CD4-positive, alpha-beta memory T cell (primary cell): ENCODE measurements around the gene EIF4G1. TPM values are rescaled to one million over a fixed set of nuclear protein-coding genes. Genes with fewer than 3 reads are reported as not detected.

Experiments used
- CTCF ChIA-PET: fragments of 350-600 bp; sonication (Branson Sonifier 250); formaldehyde crosslinking; loops from one replicate; lab custom pipeline; 2021; ENCODE audit warnings: inconsistent platforms; ENCODE audit not compliant: partially characterized antibody; lab: Charles Lee
- POLR2A ChIA-PET: fragments of 350-600 bp; sonication (Branson Sonifier 250); formaldehyde crosslinking; loops from one replicate; lab custom pipeline; 2021; ENCODE audit not compliant: partially characterized antibody; lab: Charles Lee
- DNase-seq, 5 donors: peaks; one replicate each; pipeline versions ENCODE4 v3.0.0 to v3.0.0-alpha.2; 2020 to 2022; ENCODE audit warnings: mixed read lengths in 1 of 5
- H3K27ac ChIP-seq: one replicate; pipeline ENCODE4 v1.7.0; 2013; ENCODE audit warnings: low read depth, low read length
- H3K27me3 ChIP-seq: 2 replicates; pipeline ENCODE4 v1.7.0; 2013; ENCODE audit warnings: mild to moderate bottlenecking, low read length, moderate library complexity; ENCODE audit not compliant: insufficient read depth
- H3K36me3 ChIP-seq: 2 replicates; pipeline ENCODE4 v1.7.0; 2013; ENCODE audit warnings: mild to moderate bottlenecking, low read length, moderate library complexity; ENCODE audit not compliant: insufficient read depth
- H3K4me1 ChIP-seq: 2 replicates; pipeline ENCODE4 v1.7.0; 2013; ENCODE audit warnings: mild to moderate bottlenecking, low read length, moderate library complexity; ENCODE audit not compliant: insufficient read depth
- H3K4me3 ChIP-seq, 2 donors: one replicate each; pipeline ENCODE4 v1.7.0; 2013; ENCODE audit warnings: low read length in 2 of 2, mild to moderate bottlenecking in 1 of 2
- H3K9me3 ChIP-seq, 2 donors: one replicate each; pipeline ENCODE4 v1.7.0; 2013; ENCODE audit warnings: low read length in 2 of 2, control low read depth in 1 of 2; ENCODE audit not compliant: control insufficient read depth in 1 of 2
- H3K27ac Mint-ChIP-seq, 7 donors: one replicate each; pipeline ENCODE4 v1.8.0; 2020 to 2021; ENCODE audit warnings: mixed read lengths in 7 of 7, mild to moderate bottlenecking in 6 of 7, inconsistent platforms in 3 of 7, moderate library complexity in 3 of 7
- H3K27me3 Mint-ChIP-seq, 2 donors: one replicate each; pipeline ENCODE4 v1.8.0; 2020 to 2021; ENCODE audit warnings: mixed read lengths in 2 of 2
- H3K36me3 Mint-ChIP-seq, 2 donors: one replicate each; pipeline ENCODE4 v1.8.0; 2020 to 2021; ENCODE audit warnings: mixed read lengths in 2 of 2, inconsistent platforms in 1 of 2, mild to moderate bottlenecking in 1 of 2
- H3K4me1 Mint-ChIP-seq, 4 donors: one replicate each; pipeline ENCODE4 v1.8.0; 2020 to 2021; ENCODE audit warnings: mixed read lengths in 4 of 4, mild to moderate bottlenecking in 1 of 4
- H3K4me3 Mint-ChIP-seq, 8 donors: one replicate each; pipeline ENCODE4 v1.8.0; 2020 to 2021; ENCODE audit warnings: mixed read lengths in 8 of 8, mild to moderate bottlenecking in 7 of 8, moderate library complexity in 6 of 8, inconsistent platforms in 3 of 8
- H3K9me3 Mint-ChIP-seq, 8 donors: one replicate each; pipeline ENCODE4 v1.8.0; 2020 to 2021; ENCODE audit warnings: mixed read lengths in 8 of 8, mild to moderate bottlenecking in 5 of 8, inconsistent platforms in 3 of 8, moderate library complexity in 1 of 8
- intact Hi-C: fragments of 100-400 bp; cut with micrococcal nuclease; formaldehyde crosslinking; loops from one replicate; pipeline ENCODE4 v1.15.1; 2023
- polyA plus RNA-seq, 2 donors: library from polyadenylated mRNA; unstranded; fragments of 300-500 nt; fragmentation: Illumina TruSeq; gene quantifications; one replicate each; pipeline ENCODE4 v1.2.3, GENCODE V29; 2021
- total RNA-seq, 2 experiments: library from RNA; stranded (reverse); gene quantifications; one replicate each; pipeline ENCODE4 v1.2.3, GENCODE V29; 2021

EIF4G1 gene
- total and polyA plus RNA-seq, 4 experiments from 2014 or later = 3.6 to 246 (median 144) TPM

DNA sequence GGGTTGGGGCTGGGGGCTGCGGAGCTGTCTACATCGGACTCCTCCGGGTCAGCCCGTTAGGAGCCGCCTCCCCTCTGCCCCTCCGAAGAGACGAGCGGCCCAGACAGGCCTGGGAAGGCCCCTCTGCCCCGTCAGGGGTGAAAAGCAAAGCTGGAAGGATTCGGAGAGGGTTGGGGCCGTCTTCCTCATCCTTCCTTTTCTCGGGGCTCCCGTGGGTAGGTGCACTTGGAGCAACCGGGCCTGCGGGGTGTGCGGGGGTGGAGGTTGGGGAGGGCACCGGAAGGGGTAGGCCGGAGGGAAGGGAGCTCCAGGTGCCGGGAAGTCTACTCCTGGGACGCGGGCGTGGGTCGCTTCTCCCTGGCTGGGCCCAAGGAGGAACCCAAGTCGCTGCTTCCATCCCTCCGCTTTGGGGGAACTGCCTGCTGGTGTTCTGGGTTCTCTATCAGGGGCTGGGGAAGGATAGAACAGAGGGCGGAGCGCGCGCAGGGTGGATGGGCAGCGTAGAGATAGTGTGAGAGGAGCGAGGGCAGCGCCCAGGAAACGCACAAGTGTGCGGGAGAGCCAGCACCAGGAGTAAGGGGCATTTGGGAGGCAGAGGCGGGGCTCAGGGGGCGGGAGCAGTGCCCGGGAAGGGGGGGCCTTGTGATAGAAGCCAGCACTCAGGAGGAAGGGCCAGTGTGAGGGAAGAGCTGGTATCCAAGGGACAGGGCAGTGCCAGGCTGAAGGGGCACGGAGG lies 47.7 kb downstream of the EIF4G1 start:
- intact Hi-C loops = loop anchor here (2.0 to 5.0 kb wide), 5 partner anchors 47 to 450 kb away; partner anchors contain the start of genes ABCF3, ALG3, EEF1AKMT4 and EIF4G1
- peak overlapping the region; percentile 75 for H3K27ac ChIP-seq
- peak overlapping the region; percentile 77 to 99 (median 94) for H3K27ac Mint-ChIP-seq
- peak overlapping the region; percentile 81 to 92 for H3K4me3 ChIP-seq
- no peaks in the 10 kb centered on the region for H3K27me3 Mint-ChIP-seq
- ChIA-PET CTCF (interaction anchor here (1.2 to 5.6 kb wide), 6 partner anchors 9 to 199 kb away, joined by 3 to 29 read pairs (median 4); partner anchors contain the start of genes EEF1AKMT4 and EPHB3), POLR2A (interaction anchor here (0.5 to 2.3 kb wide), 17 partner anchors 8 to 228 kb away, joined by 3 to 10 read pairs (median 4); partner anchors contain the start of genes ABCF3, AP2M1, EEF1AKMT4 and EIF2B5)
- peak overlapping the region; percentile 90 to 99 (median 96) for H3K4me3 Mint-ChIP-seq
- DNase-seq = peak; percentile 22 to 61 (median 32)
- H3K4me1 Mint-ChIP-seq = peaks cover 16 to 39% (median 26%) of the 10 kb centered on the region in 4 donors
- peaks cover 12 to 29% of the 10 kb centered on the region in 2 donors for H3K36me3 Mint-ChIP-seq
- H3K27me3 ChIP-seq = no peaks in the 10 kb centered on the region
- peaks cover 9% of the 10 kb centered on the region for H3K36me3 ChIP-seq
- H3K9me3 Mint-ChIP-seq = peaks cover 0 to 2% (median 0%) of the 10 kb centered on the region in 8 donors
- H3K4me1 ChIP-seq = peaks cover 22% of the 10 kb centered on the region
- no peaks in the 10 kb centered on the region for H3K9me3 ChIP-seq

DNA sequence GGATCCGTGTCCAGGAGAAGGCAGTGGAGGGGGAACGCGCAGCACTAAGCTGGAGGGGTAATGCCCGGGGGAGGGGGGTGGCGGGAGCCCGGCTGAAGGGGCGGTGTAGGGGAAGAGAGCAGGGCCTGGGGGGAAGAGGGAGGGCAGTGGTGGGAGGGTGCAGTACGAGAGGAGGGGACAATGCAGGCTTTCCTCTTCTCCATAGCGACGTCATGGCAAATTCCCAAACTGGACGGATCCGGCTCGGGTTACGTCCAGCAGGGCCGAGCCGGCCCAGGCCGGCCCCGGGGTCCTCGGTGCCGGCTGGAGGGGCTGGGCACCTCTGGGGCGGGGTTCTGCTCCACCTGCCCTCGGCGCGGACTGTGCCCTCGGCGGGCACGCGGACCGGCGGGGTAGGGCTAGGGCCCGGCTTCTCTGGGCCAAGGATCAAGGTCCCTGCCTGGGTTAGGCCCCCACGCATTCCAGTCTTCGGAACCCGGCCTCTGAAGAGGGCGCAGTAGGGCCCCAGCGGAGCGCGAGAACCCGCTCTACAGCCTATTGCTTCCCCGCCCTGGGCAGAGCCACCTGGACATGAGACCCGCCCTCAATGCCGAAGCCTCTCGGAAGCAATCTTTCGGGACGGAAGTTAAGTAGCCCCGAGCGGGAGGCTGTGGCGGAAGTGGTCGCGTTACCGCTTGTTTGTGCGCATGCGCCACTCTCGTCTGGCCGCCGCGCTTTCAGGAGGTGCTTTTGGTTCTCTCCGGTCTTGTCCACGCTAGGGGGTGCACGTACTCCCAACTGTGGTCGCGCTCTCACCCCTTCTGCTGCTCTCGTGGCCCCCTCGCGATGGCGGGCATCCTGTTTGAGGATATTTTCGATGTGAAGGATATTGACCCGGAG lies 48.5 kb downstream of the EIF4G1 start:
- H3K9me3 ChIP-seq = no peaks in the 10 kb centered on the region
- H3K36me3 ChIP-seq = peaks cover 12% of the 10 kb centered on the region
- CTCF ChIA-PET = interaction anchor here (0.5 to 5.6 kb wide), 8 partner anchors 10 to 198 kb away, joined by 3 to 29 read pairs (median 4); partner anchors contain the start of genes EEF1AKMT4 and EPHB3
- POLR2A ChIA-PET = interaction anchor here (1.0 to 2.3 kb wide), 15 partner anchors 9 to 229 kb away, joined by 3 to 10 read pairs (median 3); partner anchors contain the start of genes ABCF3, EEF1AKMT4, EIF2B5 and FAM131A
- Mint-ChIP-seq H3K36me3 (peaks cover 17 to 36% of the 10 kb centered on the region in 2 donors), H3K9me3 (peaks cover 0 to 2% (median 0%) of the 10 kb centered on the region in 8 donors), H3K27ac (peak overlapping the region; percentile 97 to 99 (median 98)), H3K27me3 (no peaks in the 10 kb centered on the region), H3K4me1 (peaks cover 16 to 42% (median 29%) of the 10 kb centered on the region in 4 donors), H3K4me3 (peak overlapping the region; percentile 97 to 100 (median 99))
- DNase-seq = peak; percentile 91 to 94 (median 92)
- intact Hi-C loops = loop anchor here (1.0 to 5.0 kb wide), 7 partner anchors 28 to 449 kb away; partner anchors contain the start of genes ABCF3, ALG3, EEF1AKMT4 and EIF4G1
- peak overlapping the region; percentile 81 to 92 for H3K4me3 ChIP-seq
- no peaks in the 10 kb centered on the region for H3K27me3 ChIP-seq
- peaks cover 22% of the 10 kb centered on the region for H3K4me1 ChIP-seq
- peak overlapping the region; percentile 75 for H3K27ac ChIP-seq

DNA sequence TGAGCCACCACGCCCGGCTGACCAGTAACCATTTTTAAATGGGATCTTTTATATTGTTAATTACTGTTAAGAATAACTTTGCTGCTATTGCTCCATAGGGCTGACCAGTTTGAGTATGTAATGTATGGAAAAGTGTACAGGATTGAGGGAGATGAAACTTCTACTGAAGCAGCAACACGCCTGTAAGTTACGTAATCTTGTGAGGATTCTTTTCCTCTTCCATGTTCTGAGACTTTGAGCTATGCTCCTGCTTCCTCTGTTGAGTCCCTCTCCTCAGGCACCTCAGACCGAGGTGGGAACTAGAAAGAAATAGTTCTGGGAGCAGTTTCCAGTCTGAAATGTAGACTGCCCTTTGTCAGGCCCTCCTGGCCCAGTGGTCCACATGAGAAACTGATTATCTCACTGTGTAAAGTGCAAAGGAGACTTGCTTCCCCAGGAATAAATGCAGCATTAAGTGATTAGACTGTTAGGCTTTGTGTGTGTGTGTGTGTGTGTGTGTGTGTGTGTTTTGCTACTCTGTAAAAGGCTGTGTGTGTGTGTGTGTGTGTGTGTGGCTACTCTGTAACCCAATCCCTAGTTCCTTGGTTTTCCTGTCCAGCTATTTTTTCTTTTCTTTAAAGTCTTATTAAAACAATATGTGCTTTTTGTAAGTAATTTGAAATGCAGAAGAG lies 52.3 kb downstream of the EIF4G1 start:
- H3K9me3 Mint-ChIP-seq = peaks cover 0 to 2% (median 0%) of the 10 kb centered on the region in 8 donors

DNA sequence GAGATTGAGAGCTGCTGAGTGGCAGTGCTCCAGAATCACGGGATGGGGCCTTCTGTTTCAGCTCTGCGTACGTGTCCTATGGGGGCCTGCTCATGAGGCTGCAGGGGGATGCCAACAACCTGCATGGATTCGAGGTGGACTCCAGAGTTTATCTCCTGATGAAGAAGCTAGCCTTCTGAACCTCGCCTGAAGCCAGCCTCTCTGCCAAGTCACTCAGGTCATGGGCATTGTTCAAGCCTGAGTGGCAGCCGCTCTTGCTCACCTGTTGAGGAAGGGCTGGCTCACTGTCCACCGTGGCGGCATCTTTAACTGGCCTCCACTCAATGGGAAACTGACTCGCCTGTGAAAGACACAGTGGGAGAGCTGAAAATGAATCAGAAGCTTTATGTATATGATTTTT lies 53.7 kb downstream of the EIF4G1 start:
- Mint-ChIP-seq H3K27ac (peak overlapping the region in 2 of 7 donors; percentile 5 to 73), H3K4me3 (no peak overlapping the region), H3K4me1 (peaks cover 18 to 39% (median 28%) of the 10 kb centered on the region in 4 donors), H3K9me3 (peaks cover 0 to 2% (median 0%) of the 10 kb centered on the region in 8 donors), H3K36me3 (peaks cover 24 to 54% of the 10 kb centered on the region in 2 donors), H3K27me3 (no peaks in the 10 kb centered on the region)
- Histone ChIP-seq H3K4me1 (peaks cover 12% of the 10 kb centered on the region), H3K27ac (no peak overlapping the region), H3K27me3 (no peaks in the 10 kb centered on the region), H3K4me3 (no peak overlapping the region), H3K9me3 (no peaks in the 10 kb centered on the region), H3K36me3 (peaks cover 16% of the 10 kb centered on the region)
- intact Hi-C loops = no loop called here
- ChIA-PET CTCF (interaction anchor here (0.8 to 6.4 kb wide), 4 partner anchors 8 to 174 kb away, joined by 3 to 93 read pairs (median 4); no protein-coding TSS in a partner anchor), POLR2A (no interaction called here)
- no peak for DNase-seq

More for the DNA sequence above, 52.3 kb downstream of the EIF4G1 start:
- Histone ChIP-seq H3K27ac (no peak overlapping the region), H3K4me1 (peaks cover 12% of the 10 kb centered on the region), H3K9me3 (no peaks in the 10 kb centered on the region), H3K36me3 (peaks cover 16% of the 10 kb centered on the region), H3K27me3 (no peaks in the 10 kb centered on the region), H3K4me3 (no peak overlapping the region)
- H3K4me1 Mint-ChIP-seq = peaks cover 17 to 46% (median 28%) of the 10 kb centered on the region in 4 donors
- DNase-seq = no peak
- POLR2A ChIA-PET = no interaction called here
- intact Hi-C loops = no loop called here
- peaks cover 24 to 58% of the 10 kb centered on the region in 2 donors for H3K36me3 Mint-ChIP-seq
- CTCF ChIA-PET = interaction anchor here (1.0 to 1.3 kb wide), 2 partner anchors 8 to 175 kb away, joined by 3 read pairs; no protein-coding TSS in a partner anchor
- no peak overlapping the region for H3K4me3 Mint-ChIP-seq
- H3K27me3 Mint-ChIP-seq = no peaks in the 10 kb centered on the region
- peak overlapping the region in 2 of 7 donors; percentile 32 to 35 for H3K27ac Mint-ChIP-seq

DNA sequence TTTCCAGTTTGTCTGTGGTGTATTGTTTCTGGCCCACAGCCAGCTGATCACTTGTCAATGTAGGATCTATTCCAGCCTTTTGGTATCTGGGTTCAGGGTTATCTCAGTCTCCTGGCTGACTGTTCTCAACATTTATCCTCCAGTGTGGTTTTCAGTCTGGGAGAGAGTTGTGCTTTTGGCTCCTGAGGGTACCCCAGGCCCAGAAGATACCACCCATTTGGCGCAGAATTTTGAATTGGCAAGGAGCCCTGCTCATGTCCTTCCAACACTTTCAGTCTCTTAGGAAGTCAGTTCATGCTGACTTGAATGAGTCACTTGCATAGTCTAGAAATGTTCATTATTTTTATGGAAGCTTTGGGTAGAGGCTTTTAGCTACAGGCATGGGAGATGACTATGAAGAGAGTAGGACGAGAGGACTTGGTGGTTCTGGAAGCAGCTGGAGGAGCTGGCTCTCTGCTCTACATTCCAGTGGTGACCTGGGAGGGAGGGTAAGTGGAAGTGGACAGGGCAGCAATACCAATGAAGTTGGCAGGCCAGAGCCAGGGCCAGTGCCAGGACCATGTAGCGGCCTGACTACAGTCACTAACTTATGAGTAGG lies 54.3 kb downstream of the EIF4G1 start:
- H3K27ac ChIP-seq = no peak overlapping the region
- peaks cover 16% of the 10 kb centered on the region for H3K36me3 ChIP-seq
- Mint-ChIP-seq H3K4me3 (peak overlapping the region in 1 of 8 donors; percentile 20), H3K27me3 (no peaks in the 10 kb centered on the region), H3K36me3 (peaks cover 24 to 49% of the 10 kb centered on the region in 2 donors), H3K4me1 (peaks cover 17 to 34% (median 25%) of the 10 kb centered on the region in 4 donors), H3K9me3 (no peaks in the 10 kb centered on the region), H3K27ac (peak overlapping the region in 3 of 7 donors; percentile 16 to 25 (median 22))
- ChIA-PET POLR2A (interaction anchor here (1.0 kb wide), 1 partner anchor 8 kb away, joined by 4 read pairs; no protein-coding TSS in a partner anchor), CTCF (interaction anchor here (0.8 to 6.4 kb wide), 3 partner anchors 9 to 144 kb away, joined by 3 to 93 read pairs (median 4); no protein-coding TSS in a partner anchor)
- H3K27me3 ChIP-seq = no peaks in the 10 kb centered on the region
- H3K9me3 ChIP-seq = no peaks in the 10 kb centered on the region
- DNase-seq = no peak
- no peak overlapping the region for H3K4me3 ChIP-seq
- intact Hi-C loops = no loop called here
- peaks cover 11% of the 10 kb centered on the region for H3K4me1 ChIP-seq
